Right renal cortex interstitium (tissue), 3 donors: ENCODE data around the gene SNX9. TPM values are rescaled to one million over a fixed set of nuclear protein-coding genes. Genes with fewer than 3 reads are reported as not detected.
"Not testable (repeated sequence)": the region's sequence is repeated elsewhere in the genome, so short reads cannot be mapped to it uniquely, and the experiment has no call there.

ENCODE experiments used
- DNase-seq, 3 donors: peaks; one replicate each; pipeline ENCODE4 v3.0.0-alpha.2; 2013; ENCODE audit warnings: low read depth in 3 of 3, low spot score in 2 of 3
- polyA plus RNA-seq, 3 donors: library from polyadenylated mRNA; unstranded; fragments of 120-200 nt; gene quantifications; one replicate each; pipeline ENCODE4 v1.2.1, GENCODE V29; 2013; ENCODE audit not compliant: insufficient read length in 3 of 3

The SNX9 gene
- polyA plus RNA-seq, 3 donors = 43.1 to 44.8 (median 43.2) TPM

DNA sequence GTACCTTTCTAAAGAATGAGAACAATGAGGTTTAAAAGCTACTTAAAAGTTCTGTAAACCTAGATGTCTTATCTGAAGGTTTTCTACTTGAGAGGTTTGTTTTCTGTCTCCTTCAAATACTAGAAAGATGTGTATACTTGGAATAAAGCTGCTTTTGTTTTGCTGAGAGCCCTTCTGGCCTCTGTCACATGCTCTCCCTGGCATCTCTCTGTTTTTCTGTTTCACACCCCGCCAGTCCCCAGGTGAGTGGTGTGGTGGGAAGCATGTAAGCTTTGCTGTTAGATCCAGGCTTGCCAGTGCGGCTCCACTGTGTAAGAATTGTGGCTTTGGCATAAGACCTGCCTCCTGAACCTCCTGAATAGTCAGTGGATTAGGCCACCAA, 56.8 kb downstream of the SNX9 start:
- no peak for DNase-seq

DNA sequence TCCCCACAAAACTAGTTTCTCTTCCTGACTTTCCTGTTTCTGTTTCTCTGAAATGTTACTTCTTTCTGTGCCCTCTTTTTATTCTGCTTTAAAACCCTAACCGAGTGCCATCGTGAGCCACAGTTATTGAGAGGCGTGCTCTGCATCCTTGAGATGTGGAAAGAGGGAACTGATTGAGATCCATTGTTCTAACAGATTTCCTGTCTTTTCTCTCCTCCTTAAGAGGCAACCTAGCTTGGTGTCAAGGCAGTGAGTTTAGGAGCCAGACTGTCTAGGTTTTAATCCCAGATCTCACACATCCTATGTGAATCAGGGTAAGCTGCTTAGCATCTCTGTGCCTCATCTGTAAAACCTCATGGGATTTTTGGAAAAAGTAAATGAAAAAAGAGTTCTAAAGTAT, 57.5 kb downstream of the SNX9 start:
- DNase-seq = no peak

DNA sequence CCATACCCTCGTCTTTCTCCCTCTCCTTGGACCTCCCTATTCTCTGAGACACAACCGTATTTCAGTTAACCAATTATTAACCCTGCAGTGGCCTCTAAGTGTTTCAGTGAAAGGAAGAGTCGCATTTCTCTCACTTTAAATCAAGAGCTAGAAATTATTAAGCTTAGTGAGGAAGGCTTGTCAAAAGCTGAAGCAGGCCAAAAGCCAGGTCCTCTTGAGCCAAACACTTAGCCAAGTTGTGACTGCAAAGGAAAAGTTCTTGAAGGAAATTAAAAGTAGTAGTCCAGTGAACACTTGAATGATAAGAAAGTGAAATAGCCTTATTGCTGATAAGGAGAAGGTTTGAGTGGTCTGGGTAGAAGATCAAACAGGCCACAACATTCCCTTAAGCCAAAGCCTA, 58.3 kb downstream of the SNX9 start:
- DNase-seq = no peak

DNA sequence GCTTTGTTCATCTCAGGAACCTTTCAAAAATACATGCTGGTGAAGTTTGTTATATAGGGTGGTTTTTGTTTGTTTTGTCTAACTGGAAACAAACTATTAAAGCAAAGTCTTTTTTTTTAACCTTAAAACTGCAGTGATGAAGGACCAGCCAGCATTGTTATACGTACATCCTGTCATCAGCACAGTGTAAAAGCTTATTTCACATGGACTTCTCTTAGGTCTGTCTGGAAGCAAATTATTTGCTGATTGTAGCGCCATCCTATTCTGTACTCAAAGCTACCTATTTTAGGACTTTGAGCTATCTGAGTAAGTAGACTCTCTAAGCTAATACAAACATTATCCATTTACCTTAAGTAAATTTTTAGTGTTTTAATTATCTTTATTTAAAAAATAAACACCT, 61.7 kb downstream of the SNX9 start:
- DNase-seq = no peak

DNA sequence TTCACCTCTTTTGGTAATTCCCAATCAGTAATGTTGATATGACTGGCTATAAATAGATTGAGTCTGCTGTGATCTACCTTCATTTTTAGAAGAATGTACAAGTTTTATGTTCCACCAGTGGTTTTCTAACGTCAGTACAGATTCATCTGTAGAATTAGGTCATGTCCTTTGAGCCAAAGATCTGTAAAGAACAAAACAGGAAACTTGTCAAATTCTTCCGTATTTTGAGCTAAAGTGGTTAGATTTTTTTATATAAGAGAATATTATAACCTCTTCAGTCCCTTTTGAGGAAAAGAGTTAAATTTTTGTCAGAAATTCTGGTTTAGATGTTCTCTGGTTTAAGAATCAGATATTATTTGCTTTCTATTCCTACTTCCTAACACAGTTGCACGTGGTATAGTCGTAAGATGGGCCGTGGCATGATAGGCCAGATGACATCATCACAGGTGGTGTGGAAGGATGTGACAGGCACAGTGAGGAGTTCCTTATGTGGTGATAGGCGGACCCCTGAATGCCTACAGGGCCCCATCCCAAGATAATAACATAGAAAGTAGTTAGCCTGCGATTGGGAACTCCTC, 62.3 kb downstream of the SNX9 start:
- no peak for DNase-seq

DNA sequence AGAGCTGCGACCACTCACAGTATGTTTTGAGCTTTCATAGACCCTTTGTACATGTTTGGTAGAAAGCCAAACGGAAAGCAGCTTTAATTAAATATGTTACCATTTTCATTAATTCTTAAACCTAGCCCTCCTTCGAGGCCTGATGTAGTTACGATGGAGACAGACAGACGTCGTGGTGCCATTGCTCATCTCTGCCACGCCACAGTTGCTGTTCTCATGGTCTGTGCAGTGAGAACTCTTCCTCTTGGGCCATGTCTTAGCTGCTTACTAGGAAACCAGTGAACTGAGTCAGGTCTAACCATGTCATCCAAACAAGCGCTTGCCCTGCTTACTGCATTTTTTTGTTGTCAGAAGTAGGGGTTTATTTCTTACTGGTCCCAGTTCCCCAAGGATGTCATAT, 62.8 kb downstream of the SNX9 start:
- no peak for DNase-seq

DNA sequence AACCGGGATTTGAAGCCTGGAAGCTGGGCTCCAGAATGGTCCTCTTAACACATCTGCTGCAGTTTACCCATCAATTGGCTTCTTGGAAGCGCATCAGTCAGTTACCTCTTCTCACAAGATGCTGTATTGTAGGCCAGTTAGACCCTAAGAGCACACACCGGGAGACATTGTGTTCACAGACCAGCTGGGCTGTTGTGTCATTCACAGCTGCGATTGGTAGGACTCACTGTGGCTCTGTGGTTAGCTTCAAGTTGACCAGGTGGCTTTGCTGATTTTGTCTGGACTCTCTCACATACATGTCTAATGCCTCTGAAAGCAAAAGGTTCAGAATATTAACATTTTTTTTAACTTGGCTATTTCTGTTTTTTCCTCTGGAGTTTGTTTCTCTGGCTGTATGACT, 64.8 kb downstream of the SNX9 start:
- no peak for DNase-seq

DNA sequence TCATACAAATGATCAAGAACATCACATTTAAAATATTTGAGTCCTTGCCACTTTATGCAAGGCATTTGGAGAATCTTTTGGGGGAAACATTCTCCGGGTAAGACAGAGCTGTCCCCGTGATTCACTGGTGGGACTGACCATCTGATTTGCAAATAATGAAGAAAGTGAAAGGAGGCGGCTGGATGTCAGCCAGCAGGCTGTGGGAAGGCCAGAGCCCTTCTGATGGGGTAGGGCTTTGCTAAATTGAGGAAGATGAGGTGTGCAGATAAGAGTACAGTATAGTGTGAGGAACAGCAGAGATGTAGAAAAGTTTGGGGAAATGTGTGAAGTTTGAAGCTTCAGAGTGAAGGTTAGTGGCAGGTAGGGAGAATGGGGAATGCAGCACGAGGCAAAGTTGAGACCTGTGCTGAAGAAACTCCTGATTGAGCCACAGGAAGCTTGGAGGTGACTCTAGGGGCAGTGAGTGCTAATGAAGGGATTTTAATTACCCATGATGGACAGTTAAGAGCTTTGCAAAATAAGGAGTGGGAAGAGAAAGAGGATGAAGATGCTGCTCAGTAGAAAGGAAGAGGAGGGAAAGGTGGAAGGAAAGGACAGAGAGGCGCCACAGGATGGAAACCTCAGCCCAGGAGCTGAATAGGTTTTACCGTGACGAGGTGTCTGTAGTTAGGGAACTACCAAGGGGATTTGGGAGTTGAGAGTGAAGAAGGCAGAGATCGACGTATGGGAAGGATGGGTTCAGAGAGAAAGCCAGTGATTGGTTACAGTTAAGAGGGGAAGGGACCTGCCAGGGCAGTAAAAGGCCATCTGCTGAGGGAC, 68.7 kb downstream of the SNX9 start:
- no peak for DNase-seq

DNA sequence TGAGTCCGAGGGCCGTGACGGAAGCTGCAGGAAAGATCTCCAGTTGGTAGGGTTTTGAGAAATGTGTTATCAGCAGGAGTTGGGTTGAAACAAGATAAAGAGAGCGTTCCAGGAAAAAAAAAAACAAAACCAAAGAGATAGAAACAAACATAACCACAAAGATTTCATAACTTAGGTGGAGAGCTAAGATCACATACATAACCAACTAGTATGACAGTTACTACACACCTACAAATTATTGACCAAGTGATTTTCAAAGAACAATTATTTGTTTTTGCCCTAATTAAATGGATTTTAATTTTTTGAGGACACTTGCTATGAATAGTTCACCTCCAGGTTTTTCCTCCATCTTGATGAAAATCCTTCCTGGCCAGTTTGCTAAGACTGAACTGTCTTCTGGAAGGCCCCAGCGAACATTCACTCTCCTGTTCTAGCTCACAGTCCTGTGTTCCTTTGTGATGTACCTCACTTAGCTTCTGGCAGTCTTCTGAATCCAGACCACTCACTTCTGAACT, 69.4 kb downstream of the SNX9 start:
- no peak for DNase-seq

DNA sequence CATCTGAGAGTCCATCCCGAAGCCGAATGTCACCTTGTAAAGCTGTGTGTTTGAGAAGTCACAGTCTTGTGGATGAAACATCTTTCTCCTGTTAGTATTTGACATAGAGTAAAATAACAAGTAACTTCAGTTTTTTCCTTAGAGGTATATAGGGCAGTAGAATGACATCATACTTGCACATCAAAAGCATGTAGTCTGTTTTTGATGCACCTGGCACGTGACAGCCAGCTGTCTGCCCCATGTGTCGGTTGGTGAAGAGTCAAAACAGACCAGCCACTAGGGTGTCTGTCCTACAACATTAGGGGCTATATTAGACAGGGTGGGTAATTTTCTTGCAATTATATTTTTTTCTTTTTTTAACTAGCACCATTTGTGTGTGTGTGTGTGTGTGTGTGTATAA, 70.2 kb downstream of the SNX9 start:
- DNase-seq = no peak

DNA sequence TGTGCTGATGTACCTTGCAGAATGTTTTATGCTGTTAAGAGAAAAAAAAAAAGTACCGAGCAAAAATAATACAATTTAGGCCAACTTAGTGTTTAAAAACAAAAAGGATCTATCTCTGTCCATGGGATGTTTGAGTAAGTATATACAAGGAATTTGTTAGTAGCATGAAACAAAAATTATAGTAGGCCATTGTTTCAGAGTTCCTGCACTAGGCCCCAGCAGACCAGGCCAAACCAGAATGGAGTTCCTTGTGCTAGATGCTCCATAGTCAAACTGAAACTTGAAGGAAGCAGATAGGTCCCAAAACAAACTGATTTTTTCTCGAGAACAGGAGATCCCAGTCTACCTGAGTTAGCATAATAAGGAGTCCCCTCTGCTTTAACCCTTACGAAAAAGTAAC, 72.5 kb downstream of the SNX9 start:
- no peak for DNase-seq

DNA sequence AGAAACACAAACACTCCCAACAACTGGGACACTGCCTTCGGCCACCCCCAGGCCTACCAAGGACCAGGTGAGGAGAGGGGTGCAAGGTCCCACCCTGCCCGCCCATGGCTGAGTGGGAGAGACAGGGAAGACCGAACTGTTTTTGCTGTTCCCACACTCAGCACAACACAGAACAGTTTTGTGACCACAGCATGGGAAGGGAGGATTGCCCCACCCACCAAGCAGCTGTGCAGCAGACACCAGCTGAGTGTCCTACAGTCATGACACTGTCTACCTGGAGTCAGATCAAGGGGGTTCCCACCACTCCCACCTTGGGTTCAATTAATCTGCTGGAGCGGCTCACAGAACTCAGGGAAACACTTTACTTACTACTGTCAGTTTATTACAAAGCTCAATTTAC, 73.9 kb downstream of the SNX9 start:
- DNase-seq = no peak

DNA sequence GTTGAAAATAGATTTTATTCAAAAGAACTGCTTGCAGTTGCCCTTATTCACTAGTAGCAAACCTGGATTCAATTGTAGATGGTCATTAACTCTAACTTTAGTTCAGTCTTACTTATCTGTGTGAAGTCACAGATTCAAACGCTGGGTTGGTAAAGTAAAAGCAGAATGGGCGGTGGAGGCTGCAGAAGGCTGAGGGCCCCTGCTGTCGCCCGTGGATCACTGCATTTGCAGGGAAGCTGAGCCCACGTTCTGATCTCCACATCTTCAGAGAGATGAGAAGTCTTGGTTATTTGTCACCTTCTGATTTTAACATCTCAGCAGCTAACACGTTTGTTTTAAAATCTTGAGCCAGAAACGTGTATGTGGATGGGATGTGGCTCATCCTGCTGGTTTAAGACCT, 75.1 kb downstream of the SNX9 start:
- no peak for DNase-seq

DNA sequence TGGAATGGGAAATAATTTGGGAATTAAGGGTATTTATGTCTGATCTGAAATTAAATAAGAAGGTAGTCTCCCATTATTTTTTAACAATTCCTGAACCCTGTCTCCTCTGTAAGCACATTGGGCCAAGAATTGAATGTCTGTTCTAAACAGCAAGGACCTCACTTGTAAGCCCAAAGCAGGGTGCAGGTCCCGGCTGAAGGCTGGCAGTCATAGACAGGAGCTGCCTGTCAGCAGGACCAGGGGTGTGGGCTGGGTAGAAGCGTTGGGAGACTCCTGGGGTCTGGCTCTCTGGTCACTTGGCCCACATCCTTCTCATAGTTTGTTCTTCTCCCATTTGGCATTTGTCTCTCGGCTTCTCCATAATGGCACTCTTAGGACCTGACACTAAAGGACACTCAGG, 75.6 kb downstream of the SNX9 start:
- DNase-seq = no peak

DNA sequence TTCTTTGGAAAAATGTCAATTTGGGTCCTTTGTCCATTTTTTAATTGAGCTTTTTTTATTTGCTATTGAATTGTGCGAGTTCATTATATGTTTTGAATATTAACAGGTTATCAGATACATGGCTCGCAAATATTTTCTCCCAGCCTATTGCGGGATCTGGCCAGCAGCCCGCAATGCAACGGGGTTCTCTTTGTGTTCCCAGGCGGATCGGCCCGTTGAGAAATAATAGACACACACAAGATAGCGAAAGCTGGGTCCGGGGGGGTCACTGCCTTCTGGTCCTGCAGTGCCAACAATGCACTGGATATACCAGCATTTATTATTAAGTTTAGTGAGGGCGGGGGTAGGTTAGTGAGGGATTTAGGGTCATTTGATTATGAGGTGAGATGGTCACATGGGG, 77.2 kb downstream of the SNX9 start:
- DNase-seq = not testable (repeated sequence)

DNA sequence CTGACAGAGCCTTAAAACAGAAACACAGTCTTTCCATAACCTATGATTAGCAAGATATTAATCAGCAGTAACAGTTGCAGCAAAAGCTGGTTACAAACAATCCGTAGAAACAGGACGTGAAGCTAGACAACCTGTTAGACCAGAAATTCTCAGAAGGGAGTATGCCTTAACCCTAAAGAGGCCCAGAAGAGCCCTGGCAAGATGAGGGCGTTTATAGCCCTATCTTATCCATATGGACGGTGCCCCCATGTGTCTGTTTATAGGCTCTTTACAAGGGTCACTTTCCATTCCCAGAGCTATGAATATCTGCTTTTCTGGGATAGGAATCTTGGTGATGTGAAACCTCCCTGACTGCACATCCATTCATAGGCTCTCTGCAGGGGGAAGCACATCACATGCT, 77.7 kb downstream of the SNX9 start:
- DNase-seq = not testable (repeated sequence)

DNA sequence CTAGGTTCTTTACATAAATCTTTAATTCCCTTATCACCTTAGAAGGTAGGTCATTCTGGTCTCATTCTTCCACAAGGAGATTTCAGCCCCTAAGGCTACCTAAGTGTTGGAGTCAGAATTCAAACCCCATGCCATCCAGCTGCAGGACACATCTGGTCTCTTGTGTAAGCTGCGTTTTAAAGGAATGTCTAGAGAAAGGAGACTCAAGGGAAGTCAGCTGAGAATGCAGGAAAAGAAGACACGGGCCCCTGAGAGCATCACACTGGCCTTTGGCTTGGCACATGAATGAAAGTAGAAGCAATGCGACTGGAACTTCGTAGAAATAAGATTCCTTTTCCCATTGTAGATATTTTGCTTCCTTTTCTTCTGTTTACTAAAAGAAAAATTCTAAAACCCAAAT, 82.0 kb downstream of the SNX9 start:
- no peak for DNase-seq

DNA sequence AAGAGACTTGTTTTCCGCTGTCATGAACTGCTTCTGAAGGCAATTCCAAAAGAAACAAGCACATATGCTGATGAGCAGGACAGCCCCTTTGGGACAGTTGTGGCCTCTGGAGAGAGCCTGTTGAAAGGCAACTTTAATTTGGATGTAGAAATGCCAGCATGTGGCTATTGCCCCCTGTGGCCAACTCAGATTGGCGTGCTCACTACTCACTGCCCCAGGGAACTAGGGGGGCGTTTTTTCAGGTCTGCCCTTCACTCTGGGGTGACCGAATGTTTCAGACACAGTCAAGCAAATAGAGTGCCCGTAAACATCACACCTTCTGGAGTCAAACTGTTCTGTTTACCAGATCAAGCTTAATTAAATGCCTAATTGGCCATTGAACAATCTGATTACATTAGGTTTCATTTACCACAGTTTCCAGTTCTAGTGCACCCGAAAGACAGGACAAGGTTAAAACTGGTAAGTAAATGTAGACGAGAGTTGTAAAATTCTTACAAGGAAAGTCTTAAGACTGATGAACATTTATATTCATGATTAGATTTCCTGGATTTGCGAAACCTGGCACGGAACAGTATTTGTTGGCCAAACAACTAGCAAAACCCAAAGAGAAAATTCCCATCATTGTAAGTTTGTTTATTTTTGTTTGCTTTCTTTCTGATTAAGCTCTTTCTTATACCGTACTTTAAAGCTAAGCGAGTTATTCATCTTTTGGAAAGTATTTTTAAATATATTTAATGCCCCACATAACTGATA, 82.7 kb downstream of the SNX9 start:
- no peak for DNase-seq

DNA sequence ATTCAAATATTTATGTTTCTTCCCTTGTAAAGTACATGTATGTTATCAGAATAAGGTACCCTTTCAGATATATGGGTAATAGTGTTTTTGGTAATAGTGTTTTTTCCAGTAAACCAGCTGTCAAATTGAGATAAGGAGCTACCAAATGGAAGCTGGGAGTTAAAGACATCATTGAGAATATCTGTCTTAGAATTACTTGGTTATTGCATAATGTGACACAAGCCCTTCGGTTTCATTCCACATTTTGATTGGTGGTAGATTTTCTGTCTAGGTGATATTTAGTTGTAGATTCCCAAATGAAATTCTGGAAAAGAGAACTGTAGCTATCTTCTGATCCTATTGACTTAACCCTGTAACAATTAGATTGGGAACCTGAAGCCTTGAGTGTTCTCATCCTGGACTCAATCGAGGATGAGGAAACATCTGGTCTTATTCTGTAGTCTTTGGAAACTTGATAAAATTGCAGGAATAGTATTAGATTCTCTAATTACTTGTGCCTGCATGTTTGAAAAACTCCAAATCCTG, 83.6 kb downstream of the SNX9 start:
- no peak for DNase-seq

DNA sequence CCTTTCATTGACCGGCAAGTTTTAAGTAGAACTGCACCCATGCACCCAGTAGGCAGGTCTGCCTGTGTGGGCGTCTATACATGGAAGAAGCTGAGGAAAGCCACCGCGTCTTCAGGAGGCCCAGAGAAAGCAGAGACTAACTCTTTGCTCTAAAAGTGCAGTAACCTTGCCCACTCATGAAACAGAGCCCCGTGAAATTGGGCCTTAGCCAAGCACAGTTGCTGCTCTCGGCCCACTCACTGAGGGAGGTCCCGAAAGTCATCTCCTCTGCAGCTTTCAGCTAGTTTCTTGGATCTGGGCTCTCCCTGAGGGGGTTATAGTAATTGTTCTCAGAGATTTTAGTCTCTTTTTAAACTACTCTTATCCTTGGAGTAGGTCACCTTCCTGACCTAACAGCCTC, 84.6 kb downstream of the SNX9 start:
- no peak for DNase-seq
